ENCODE results near the gene AGFG2. TPM values are rescaled to one million over a fixed set of nuclear protein-coding genes. Genes with fewer than 3 reads are reported as not detected.
"Not testable (repeated sequence)": the region's sequence is repeated elsewhere in the genome, so short reads cannot be mapped to it uniquely, and the experiment has no call there.

AGFG2 gene
- 10 to 100 TPM in 4 of 8 experiments, 1 to 10 TPM in 4; 2.7 to 22.3 (median 7.5) TPM for total RNA-seq

- ATAC-seq (replicated peaks in 6 of 8): peak; percentile 93 to 97 (median 96)
- H3K4me3 ChIP-seq: peak within 1 kb of the TSS; percentile 54 to 85 (median 74)
- peak within 1 kb of the TSS; percentile 6 to 17 for H3K27ac ChIP-seq
- in situ Hi-C loops (cut with MboI; ENCODE audit: low pct_unique_long_range_greater_than_20kb in 2 of 9, low sequenced_read_pairs in 9 of 9, unreplicated experiment in 9 of 9): no loop called here
- WGBS, 10 experiments: 0 to 6% (median 0%) methylated on average over 1 to 23 of the region's 60 CpGs; no CpG with 5 or more reads in 3 of the 10 experiments
- peaks cover 4 to 8% of the 10 kb centered on the region in 2 donors for H3K4me1 ChIP-seq (replicated peaks in 1 of 2)
These were observed at the start of gene AGFG2 for GRCh38 chr7:100538654-100539435. Gene AGFG2, plus strand, starts transcription at chr7:100539203. Its CDS starts 144 bp downstream, at chr7:100539347.

GRCh38 chr7:100489824-100490223, 49.2 kb upstream of the AGFG2 start:
- Histone ChIP-seq H3K4me3 (peak overlapping the region in 4 of 5 donors; percentile 5 to 9 (median 8)), H3K4me1 (replicated peaks in 1 of 2) (peaks cover 44 to 56% of the 10 kb centered on the region in 2 donors), H3K27ac (peak overlapping the region; percentile 56 to 69)
- WGBS, 10 experiments: no CpG with 5 or more reads among the region's 9 CpGs
- in situ Hi-C loops (cut with MboI; ENCODE audit: low pct_unique_long_range_greater_than_20kb in 2 of 9, low sequenced_read_pairs in 9 of 9, unreplicated experiment in 9 of 9): no loop called here
- ATAC-seq (replicated peaks in 6 of 8): peak; percentile 89 to 96 (median 92)

- 40 to 84% (median 81%) methylated on average over 1 to 6 of the region's 25 CpGs; no CpG with 5 or more reads in 6 of the 10 experiments for WGBS, 10 experiments
- ATAC-seq (replicated peaks in 6 of 8): no peak
- in situ Hi-C loops (cut with MboI; ENCODE audit: low pct_unique_long_range_greater_than_20kb in 2 of 9, low sequenced_read_pairs in 9 of 9, unreplicated experiment in 9 of 9): no loop called here
- Histone ChIP-seq H3K27ac (peak overlapping the region; percentile 45 to 69), H3K4me3 (no peak overlapping the region), H3K4me1 (replicated peaks in 1 of 2) (peaks cover 36 to 48% of the 10 kb centered on the region in 2 donors)
These were observed 48.4 kb upstream of the AGFG2 start for GRCh38 chr7:100490483-100491191.

- H3K4me1 ChIP-seq (replicated peaks in 1 of 2): peaks cover 31 to 43% of the 10 kb centered on the region in 2 donors
- H3K27ac ChIP-seq: no peak overlapping the region
- in situ Hi-C loops (cut with MboI; ENCODE audit: low pct_unique_long_range_greater_than_20kb in 2 of 9, low sequenced_read_pairs in 9 of 9, unreplicated experiment in 9 of 9): no loop called here
- ATAC-seq (replicated peaks in 6 of 8): no peak
- WGBS, 10 experiments: 77 to 100% (median 97%) methylated on average over 1 to 5 of the region's 5 CpGs; no CpG with 5 or more reads in 1 of the 10 experiments
- no peak overlapping the region for H3K4me3 ChIP-seq
These were observed 47.8 kb upstream of the AGFG2 start for GRCh38 chr7:100491192-100491578.

- 57 to 100% (median 83%) methylated on average over 1 to 5 of the region's 5 CpGs for WGBS, 10 experiments
- ATAC-seq (replicated peaks in 6 of 8): no peak
- H3K4me3 ChIP-seq: no peak overlapping the region
- in situ Hi-C loops (cut with MboI; ENCODE audit: low pct_unique_long_range_greater_than_20kb in 2 of 9, low sequenced_read_pairs in 9 of 9, unreplicated experiment in 9 of 9): no loop called here
- H3K4me1 ChIP-seq (replicated peaks in 1 of 2): peaks cover 20 to 34% of the 10 kb centered on the region in 2 donors
- H3K27ac ChIP-seq: peak overlapping the region in 1 of 2 donors; percentile 56
These were observed 46.1 kb upstream of the AGFG2 start for GRCh38 chr7:100492738-100493475.

- WGBS, 10 experiments: 0 to 70% (median 17%) methylated on average over 1 to 10 of the region's 56 CpGs; no CpG with 5 or more reads in 6 of the 10 experiments
- Histone ChIP-seq H3K27ac (peak overlapping the region; percentile 26 to 56), H3K4me3 (peak overlapping the region in 2 of 5 donors; percentile 4 to 21), H3K4me1 (replicated peaks in 1 of 2) (peaks cover 20 to 34% of the 10 kb centered on the region in 2 donors)
- in situ Hi-C loops (cut with MboI; ENCODE audit: low pct_unique_long_range_greater_than_20kb in 2 of 9, low sequenced_read_pairs in 9 of 9, unreplicated experiment in 9 of 9): no loop called here
- ATAC-seq (replicated peaks in 6 of 8): peak in 5 of 8 experiments; percentile 20 to 59 (median 27)
These were observed 45.3 kb upstream of the AGFG2 start for GRCh38 chr7:100493476-100494264.

- Histone ChIP-seq H3K4me3 (no peak overlapping the region), H3K27ac (no peak overlapping the region), H3K4me1 (replicated peaks in 1 of 2) (peaks cover 4 to 12% of the 10 kb centered on the region in 2 donors)
- WGBS, 10 experiments: 58 to 89% (median 75%) methylated on average over 1 to 6 of the region's 6 CpGs; no CpG with 5 or more reads in 3 of the 10 experiments
- no peak for ATAC-seq (replicated peaks in 6 of 8)
- in situ Hi-C loops (cut with MboI; ENCODE audit: low pct_unique_long_range_greater_than_20kb in 2 of 9, low sequenced_read_pairs in 9 of 9, unreplicated experiment in 9 of 9): no loop called here
These were observed 42.5 kb upstream of the AGFG2 start for GRCh38 chr7:100496509-100496908.

- in situ Hi-C loops (cut with MboI; ENCODE audit: low pct_unique_long_range_greater_than_20kb in 2 of 9, low sequenced_read_pairs in 9 of 9, unreplicated experiment in 9 of 9); ATAC-seq (replicated peaks in 6 of 8); H3K4me3 ChIP-seq; H3K27ac ChIP-seq; H3K4me1 ChIP-seq (replicated peaks in 1 of 2): not testable (repeated sequence)
- 60 to 100% (median 97%) methylated on average over 1 to 2 of the region's 2 CpGs; no CpG with 5 or more reads in 4 of the 10 experiments for WGBS, 10 experiments
These were observed 38.3 kb upstream of the AGFG2 start for GRCh38 chr7:100500743-100501142.

GRCh38 chr7:100504031-100504430, 35.0 kb upstream of the AGFG2 start:
- H3K4me1 ChIP-seq (replicated peaks in 1 of 2); ATAC-seq (replicated peaks in 6 of 8); in situ Hi-C loops (cut with MboI; ENCODE audit: low pct_unique_long_range_greater_than_20kb in 2 of 9, low sequenced_read_pairs in 9 of 9, unreplicated experiment in 9 of 9); H3K4me3 ChIP-seq; H3K27ac ChIP-seq: not testable (repeated sequence)
- WGBS, 10 experiments: 88 to 100% (median 100%) methylated on average over 1 to 3 of the region's 3 CpGs; no CpG with 5 or more reads in 3 of the 10 experiments

GRCh38 chr7:100504887-100505611, 34.0 kb upstream of the AGFG2 start:
- Histone ChIP-seq H3K4me3 (no peak overlapping the region), H3K27ac (no peak overlapping the region), H3K4me1 (replicated peaks in 1 of 2) (peaks cover 4 to 6% of the 10 kb centered on the region in 2 donors)
- WGBS, 10 experiments: 74 to 100% (median 98%) methylated on average over 1 to 8 of the region's 9 CpGs; no CpG with 5 or more reads in 1 of the 10 experiments
- in situ Hi-C loops (cut with MboI; ENCODE audit: low pct_unique_long_range_greater_than_20kb in 2 of 9, low sequenced_read_pairs in 9 of 9, unreplicated experiment in 9 of 9): no loop called here
- ATAC-seq (replicated peaks in 6 of 8): no peak

GRCh38 chr7:100506356-100506923, 32.6 kb upstream of the AGFG2 start:
- peak in 7 of 8 experiments; percentile 22 to 88 (median 36) for ATAC-seq (replicated peaks in 6 of 8)
- no peak overlapping the region for H3K27ac ChIP-seq
- 25 to 100% (median 41%) methylated on average over 1 to 7 of the region's 8 CpGs; no CpG with 5 or more reads in 2 of the 10 experiments for WGBS, 10 experiments
- H3K4me1 ChIP-seq (replicated peaks in 1 of 2): peaks cover 4 to 6% of the 10 kb centered on the region in 2 donors
- no peak overlapping the region for H3K4me3 ChIP-seq
- in situ Hi-C loops (cut with MboI; ENCODE audit: low pct_unique_long_range_greater_than_20kb in 2 of 9, low sequenced_read_pairs in 9 of 9, unreplicated experiment in 9 of 9): no loop called here

All from motor neuron (in vitro differentiated cells).